SK-N-SH (cell line): Measurements from ENCODE around the gene TMEM200B. TPM values are rescaled to one million over a fixed set of nuclear protein-coding genes. Genes with fewer than 3 reads are reported as not detected.
A peak's percentile ranks its signal among the peaks of the same experiment; 100 is the strongest.

ENCODE experiments used
- CTCF ChIA-PET: fragments of 300-600, 350-600 bp; formaldehyde crosslinking; extraction: SDS; loops from one replicate; lab custom pipeline; 2021; lab: Yijun Ruan, JAX
- POLR2A ChIA-PET: fragments of 350-600 bp; sonication (Branson Sonifier 250); formaldehyde crosslinking; extraction: SDS; loops from one replicate; lab custom pipeline; 2020; ENCODE audit warnings: antibody characterized with exemption, inconsistent platforms; lab: Yijun Ruan, JAX
- DNase-seq: peaks from one replicate; pipeline ENCODE4 v3.0.0; 2012
- H2AFZ ChIP-seq: fragments of 200-600 bp; sonication (generic); 2 replicates; pipeline ENCODE4 v1.8.1; 2016; ENCODE audit warnings: antibody characterized with exemption, mild to moderate bottlenecking, low read depth
- H3F3A ChIP-seq: fragments of 200-600 bp; sonication (generic); replicated peaks from 2 replicates; pipeline ENCODE3; 2016; ENCODE audit warnings: antibody characterized with exemption, mild to moderate bottlenecking; ENCODE audit not compliant: insufficient read depth
- H3K27ac ChIP-seq, 2 experiments: fragments of 200-500 bp in 1 of 2; fragments of 200-600 bp in 1 of 2; sonication (Bioruptor generic) in 1 of 2; sonication (generic), shearing (Covaris generic) in 1 of 2; 2 replicates each; pipeline versions ENCODE4 v1.5.1 to v1.6.1; 2014 to 2016; ENCODE audit warnings: low read depth in 2 of 2, inconsistent platforms in 1 of 2, low read length in 1 of 2, mild to moderate bottlenecking in 1 of 2, mixed read lengths in 1 of 2
- H3K27me3 ChIP-seq: fragments of 200-600 bp; sonication (generic), shearing (Covaris generic); 2 replicates; pipeline ENCODE4 v1.6.1; 2016; ENCODE audit warnings: mixed run types; ENCODE audit not compliant: insufficient read depth
- H3K36me3 ChIP-seq, 2 experiments: fragments of 200-500 bp in 1 of 2; fragments of 200-600 bp in 1 of 2; sonication (Bioruptor generic) in 1 of 2; sonication (generic) in 1 of 2; replicated peaks in 1 of 2; 2 replicates each; pipeline versions ENCODE3 to v1.5.1; 2014 to 2016; ENCODE audit warnings: low read length in 1 of 2, mild to moderate bottlenecking in 1 of 2; ENCODE audit not compliant: insufficient read depth in 2 of 2, control insufficient read depth in 1 of 2
- H3K4me1 ChIP-seq, 2 experiments: fragments of 200-500 bp in 1 of 2; fragments of 200-600 bp in 1 of 2; sonication (Bioruptor generic) in 1 of 2; sonication (generic), shearing (Covaris generic) in 1 of 2; 2 replicates each; pipeline versions ENCODE4 v1.5.1 to v1.6.1; 2014 to 2016; ENCODE audit warnings: low read depth in 1 of 2, low read length in 1 of 2, mixed run types in 1 of 2; ENCODE audit not compliant: insufficient read depth in 2 of 2, control insufficient read depth in 1 of 2
- H3K4me2 ChIP-seq: fragments of 200-600 bp; sonication (generic), shearing (Covaris generic); 2 replicates; pipeline ENCODE4 v1.6.1; 2017; ENCODE audit warnings: mixed run types
- H3K4me3 ChIP-seq, 2 experiments: fragments of 200-500 bp in 1 of 2; fragments of 200-600 bp in 1 of 2; sonication (Bioruptor generic) in 1 of 2; sonication (generic), shearing (Covaris generic) in 1 of 2; 2 replicates each; pipeline versions ENCODE4 v1.5.1 to v1.8.1; 2014 to 2016; ENCODE audit warnings: low read depth in 2 of 2, inconsistent platforms in 1 of 2, low read length in 1 of 2, mild to moderate bottlenecking in 1 of 2, mixed read lengths in 1 of 2, moderate library complexity in 1 of 2
- H3K79me2 ChIP-seq: fragments of 200-600 bp; sonication (generic); 2 replicates; pipeline ENCODE4 v1.8.1; 2017; ENCODE audit warnings: mild to moderate bottlenecking; ENCODE audit not compliant: insufficient read depth
- H3K9ac ChIP-seq: fragments of 200-600 bp; sonication (generic); 2 replicates; pipeline ENCODE4 v1.6.1; 2017; ENCODE audit warnings: mixed run types
- H3K9me2 ChIP-seq: fragments of 200-600 bp; sonication (generic); 2 replicates; pipeline ENCODE4 v1.6.1; 2017; ENCODE audit warnings: mixed run types
- H3K9me3 ChIP-seq: fragments of 200-600 bp; sonication (generic); 2 replicates; pipeline ENCODE4 v1.6.1; 2017; ENCODE audit warnings: mixed run types, mild to moderate bottlenecking, moderate library complexity
- H4K20me1 ChIP-seq: fragments of 200-600 bp; sonication (generic); 2 replicates; pipeline ENCODE4 v1.6.1; 2017; ENCODE audit warnings: mild to moderate bottlenecking, mixed run types; ENCODE audit not compliant: insufficient read depth
- CTCF ChIP-seq: fragments of 200-600 bp; sonication (generic); IDR thresholded peaks from 2 replicates; pipeline ENCODE4 v1.6.1; 2017; ENCODE audit warnings: antibody characterized with exemption, mild to moderate bottlenecking, moderate library complexity
- ELF1 ChIP-seq: IDR thresholded peaks from 2 replicates; pipeline ENCODE4 v1.4.0; 2012
- FOSL2 ChIP-seq: IDR thresholded peaks from 2 replicates; pipeline ENCODE4 v1.4.0; 2012; ENCODE audit warnings: low read depth, mild to moderate bottlenecking, moderate library complexity, borderline replicate concordance
- GABPA ChIP-seq: IDR thresholded peaks from 2 replicates; pipeline ENCODE4 v1.4.0; 2012; ENCODE audit warnings: low read depth, mild to moderate bottlenecking
- POLR2AphosphoS5 ChIP-seq: IDR thresholded peaks from 2 replicates; pipeline ENCODE4 v1.6.1; 2012; ENCODE audit warnings: low read depth, low read length
- RAD21 ChIP-seq: IDR thresholded peaks from 2 replicates; pipeline ENCODE4 v1.6.1; 2012; ENCODE audit warnings: mild to moderate bottlenecking, low read length
- RFX5 ChIP-seq: IDR thresholded peaks from 2 replicates; pipeline ENCODE4 v1.6.1; 2012; ENCODE audit warnings: mild to moderate bottlenecking, improper control_type of control experiment, low read length
- SIN3A ChIP-seq: IDR thresholded peaks from 2 replicates; pipeline ENCODE4 v1.6.1; 2012; ENCODE audit warnings: low read depth, mild to moderate bottlenecking, low read length, moderate library complexity, borderline replicate concordance
- SMC3 ChIP-seq: IDR thresholded peaks from 2 replicates; pipeline ENCODE4 v1.6.1; 2012; ENCODE audit warnings: low read depth, low read length, improper control_type of control experiment
- TCF12 ChIP-seq: IDR thresholded peaks from 2 replicates; pipeline ENCODE4 v1.4.0; 2012
- TEAD4 ChIP-seq: IDR thresholded peaks from 2 replicates; pipeline ENCODE4 v1.4.0; 2012; ENCODE audit warnings: mild to moderate bottlenecking, borderline replicate concordance; ENCODE audit not compliant: insufficient read depth
- WGBS: methylation state at CpG from one replicate; pipeline ENCODE4 v1.1.6; 2017; ENCODE audit warnings: low lambda C conversion rate; 5-methylcytosine and 5-hydroxymethylcytosine counted together
- polyA plus RNA-seq, 3 experiments: library from polyadenylated mRNA; depleted of rRNA; stranded (reverse); fragments of >200 nt; gene quantifications; 2 replicates each; pipeline ENCODE4 v1.2.3, GENCODE V29; 2012

TMEM200B gene
- polyA plus RNA-seq, 1 of the 3 experiments (the other 2 are of a cell fraction): 1.5 TPM

DNA sequence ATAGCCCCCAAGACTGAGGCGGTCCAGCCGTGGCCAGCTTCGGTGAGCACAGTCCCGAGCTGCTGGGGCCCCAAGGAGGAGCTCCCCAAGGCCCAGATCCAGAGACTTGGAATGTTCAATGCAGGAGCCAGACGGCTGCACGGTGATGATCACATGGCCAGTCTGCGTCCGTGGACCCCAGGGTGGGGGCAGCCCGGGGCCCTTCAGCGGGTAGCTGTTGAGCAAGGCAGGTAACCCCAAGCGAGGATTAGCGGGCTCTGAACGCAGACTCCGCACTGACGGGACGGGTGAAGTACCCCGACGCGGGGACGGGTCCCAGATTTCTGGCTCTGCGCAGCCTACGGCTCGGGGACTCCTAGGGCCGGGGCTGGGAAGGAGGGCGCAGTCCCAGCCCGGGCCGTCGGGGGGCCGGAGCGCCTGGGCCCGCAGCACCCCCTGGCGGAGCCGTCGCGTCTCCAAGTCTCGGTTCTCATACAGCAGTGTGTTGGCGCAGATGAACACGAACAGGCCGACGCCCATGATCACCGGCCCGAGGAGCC is 2.7 kb downstream of the TMEM200B start:
- TF ChIP-seq FOSL2: no peak
- TF ChIP-seq RFX5: no peak
- TF ChIP-seq RAD21: peak; percentile 43; the same call in 1 of the 2 replicates
- TF ChIP-seq TEAD4: no peak
- peak; percentile 56 for TF ChIP-seq CTCF
- TF ChIP-seq SMC3: peak; percentile 23; the same call in 1 of the 2 replicates
- TF ChIP-seq TCF12: no peak
- Histone ChIP-seq H2AFZ (no peak overlapping the region), H3K9ac (no peak overlapping the region), H3K27ac (no peak overlapping the region), H3K36me3 (no peaks in the 10 kb centered on the region), H3K79me2 (no peaks in the 10 kb centered on the region), H3K4me3 (peak overlapping the region in 1 of 2 experiments; percentile 37; a peak in 1 of 4 replicates), H3K4me2 (no peak overlapping the region), H3K4me1 (peaks cover 0 to 9% of the 10 kb centered on the region in 2 experiments; a peak in 1 of 4 replicates), H3K9me2 (no peaks in the 10 kb centered on the region), H3F3A (peaks cover 3% of the 10 kb centered on the region), H3K9me3 (no peaks in the 10 kb centered on the region), H4K20me1 (no peaks in the 10 kb centered on the region), H3K27me3 (no peaks in the 10 kb centered on the region)
- whole genome bisulfite sequencing: no CpG with 5 or more reads among the region's 42 CpGs
- DNase-seq: peak; percentile 91
- CTCF ChIA-PET: interaction anchor here (0.6 to 2.7 kb wide), 26 partner anchors 9 to 349 kb away, joined by 3 to 20 read pairs (median 4); partner anchors contain the start of gene SRSF4
- POLR2A ChIA-PET: interaction anchor here (0.8 to 2.4 kb wide), 2 partner anchors 7 to 61 kb away, joined by 3 to 7 read pairs; partner anchors contain the start of gene SRSF4

DNA sequence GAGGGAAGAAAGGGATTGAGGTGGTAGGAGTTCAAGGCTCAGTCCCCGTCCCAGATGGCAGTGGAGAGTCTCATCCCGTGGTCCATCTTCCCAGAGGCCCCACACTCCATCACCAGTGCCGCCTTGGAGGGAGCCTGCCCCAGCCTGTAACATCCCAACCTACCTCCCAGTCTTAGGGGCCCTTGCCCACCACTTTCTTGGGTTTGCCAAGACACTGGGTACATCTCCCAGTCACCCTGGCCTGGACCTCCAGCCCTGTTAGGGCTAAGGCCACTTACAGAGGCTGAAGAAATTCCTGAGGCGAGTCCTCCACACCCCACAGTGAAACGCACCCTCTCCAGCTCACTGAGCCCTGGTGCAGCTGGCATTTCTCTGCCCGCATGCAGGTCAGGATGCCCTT is 3.3 kb downstream of the TMEM200B start:
- H3F3A ChIP-seq: peaks cover 3% of the 10 kb centered on the region
- H3K4me3 ChIP-seq: no peak overlapping the region
- TF ChIP-seq POLR2AphosphoS5: no peak
- TF ChIP-seq SIN3A: no peak
- no peak for TF ChIP-seq GABPA
- TF ChIP-seq ELF1: no peak
- no peaks in the 10 kb centered on the region for H3K9me3 ChIP-seq
- WGBS: 82% methylated on average over 5 of the region's 6 CpGs
- H3K4me2 ChIP-seq: no peak overlapping the region
- H3K27ac ChIP-seq: no peak overlapping the region
- no peaks in the 10 kb centered on the region for H3K79me2 ChIP-seq
- H4K20me1 ChIP-seq: no peaks in the 10 kb centered on the region
- H2AFZ ChIP-seq: no peak overlapping the region
- ChIA-PET CTCF (interaction anchor here (0.6 to 2.7 kb wide), 18 partner anchors 8 to 348 kb away, joined by 3 to 20 read pairs (median 4); no protein-coding TSS in a partner anchor), POLR2A (no interaction called here)
- no peak for DNase-seq
- no peak overlapping the region for H3K9ac ChIP-seq
- H3K36me3 ChIP-seq: no peaks in the 10 kb centered on the region
- H3K4me1 ChIP-seq: peaks cover 0 to 9% of the 10 kb centered on the region in 2 experiments; a peak in 1 of 4 replicates
- no peaks in the 10 kb centered on the region for H3K27me3 ChIP-seq
- no peaks in the 10 kb centered on the region for H3K9me2 ChIP-seq
